BLaER1 treated with 17β-estradiol and CSF1 and Interleukin-3, amounts not matched to agents 10 nM and 100 nM (cell line): Measurements from ENCODE around the gene PTS.

Experiments
- H3K27ac ChIP-seq, 11 experiments: shearing (Covaris generic); formaldehyde crosslinking; 2 replicates each; pipeline ENCODE4 v1.8.1; 2022
- H3K27me3 ChIP-seq, 11 experiments: shearing (Covaris generic); formaldehyde crosslinking; 2 replicates each; pipeline ENCODE4 v1.8.1; 2022
- H3K36me3 ChIP-seq, 11 experiments: shearing (Covaris generic); formaldehyde crosslinking; 2 replicates each; pipeline ENCODE4 v1.8.1; 2022
- H3K4me1 ChIP-seq, 10 experiments: shearing (Covaris generic); formaldehyde crosslinking; 2 replicates each; pipeline ENCODE4 v1.8.1; 2022
- H3K4me2 ChIP-seq, 11 experiments: shearing (Covaris generic); formaldehyde crosslinking; 2 replicates each; pipeline ENCODE4 v1.8.1; 2022
- H3K4me3 ChIP-seq, 10 experiments: shearing (Covaris generic); formaldehyde crosslinking; 2 replicates each; pipeline ENCODE4 v1.8.1; 2022
- H3K9ac ChIP-seq, 11 experiments: shearing (Covaris generic); formaldehyde crosslinking; 2 replicates each; pipeline ENCODE4 v1.8.1; 2022
- H3K9me3 ChIP-seq, 11 experiments: shearing (Covaris generic); formaldehyde crosslinking; replicated peaks in 1 of 11; 2 replicates each; pipeline ENCODE4 v1.8.1; 2022
- H4K20me1 ChIP-seq, 11 experiments: shearing (Covaris generic); formaldehyde crosslinking; 2 replicates each; pipeline ENCODE4 v1.8.1; 2022
- Cebpa-rat ChIP-seq, 11 experiments: shearing (Covaris generic); IDR thresholded peaks; 2 replicates each; pipeline ENCODE4 v1.8.1; 2022

PTS gene

GRCh38 chr11:112215621-112216020, 10.6 kb upstream of the PTS start:
- no peak overlapping the region for H3K27ac ChIP-seq
- peaks cover 0 to 9% (median 0%) of the 10 kb centered on the region in 10 experiments; a peak in 4 of 20 replicates for H3K4me1 ChIP-seq
- H3K36me3 ChIP-seq = no peaks in the 10 kb centered on the region
- H4K20me1 ChIP-seq = no peaks in the 10 kb centered on the region
- H3K9ac ChIP-seq = no peak overlapping the region
- no peaks in the 10 kb centered on the region for H3K9me3 ChIP-seq
- no peak for TF ChIP-seq Cebpa-rat (IDR thresholded peaks at IDR 0.05)
- no peak overlapping the region for H3K4me2 ChIP-seq
- no peak overlapping the region for H3K4me3 ChIP-seq
- no peaks in the 10 kb centered on the region for H3K27me3 ChIP-seq

GRCh38 chr11:112216561-112217105, 9.6 kb upstream of the PTS start:
- Histone ChIP-seq H3K4me3 (no peak overlapping the region), H3K4me2 (no peak overlapping the region), H3K9me3 (no peaks in the 10 kb centered on the region), H3K27me3 (no peaks in the 10 kb centered on the region), H3K36me3 (no peaks in the 10 kb centered on the region), H4K20me1 (no peaks in the 10 kb centered on the region), H3K27ac (no peak overlapping the region), H3K9ac (no peak overlapping the region), H3K4me1 (peaks cover 0 to 5% (median 0%) of the 10 kb centered on the region in 10 experiments; a peak in 4 of 20 replicates)
- no peak for TF ChIP-seq Cebpa-rat (IDR thresholded peaks at IDR 0.05)

GRCh38 chr11:112219476-112220232, 6.6 kb upstream of the PTS start:
- TF ChIP-seq Cebpa-rat (IDR thresholded peaks at IDR 0.05) = no peak
- H3K36me3 ChIP-seq = no peaks in the 10 kb centered on the region
- no peaks in the 10 kb centered on the region for H4K20me1 ChIP-seq
- H3K9ac ChIP-seq = no peak overlapping the region
- H3K27ac ChIP-seq = no peak overlapping the region
- no peak overlapping the region for H3K4me2 ChIP-seq
- H3K9me3 ChIP-seq = no peaks in the 10 kb centered on the region
- H3K27me3 ChIP-seq = no peaks in the 10 kb centered on the region
- H3K4me3 ChIP-seq = no peak overlapping the region
- peaks cover 0 to 4% (median 0%) of the 10 kb centered on the region in 10 experiments; a peak in 3 of 20 replicates for H3K4me1 ChIP-seq

- Histone ChIP-seq H3K9ac (no peak overlapping the region), H3K36me3 (no peaks in the 10 kb centered on the region), H3K9me3 (no peaks in the 10 kb centered on the region), H4K20me1 (no peaks in the 10 kb centered on the region), H3K4me1 (peaks cover 0 to 7% (median 0%) of the 10 kb centered on the region in 10 experiments; a peak in 5 of 20 replicates), H3K27ac (no peak overlapping the region), H3K4me3 (no peak overlapping the region), H3K27me3 (no peaks in the 10 kb centered on the region), H3K4me2 (no peak overlapping the region)
- TF ChIP-seq Cebpa-rat (IDR thresholded peaks at IDR 0.05) = no peak
Observed at GRCh38 chr11:112221274-112221835, 4.9 kb upstream of the PTS start.

- Histone ChIP-seq H3K27me3 (no peaks in the 10 kb centered on the region), H3K36me3 (no peaks in the 10 kb centered on the region), H3K4me2 (no peak overlapping the region), H3K4me3 (no peak overlapping the region), H3K4me1 (peaks cover 2 to 10% (median 4%) of the 10 kb centered on the region in 10 experiments), H4K20me1 (peaks cover 0 to 4% (median 0%) of the 10 kb centered on the region in 11 experiments; a peak in 4 of 22 replicates), H3K9ac (peak overlapping the region in 2 of 11 experiments; percentile 14 to 37; a peak in 1 of 22 replicates), H3K27ac (no peak overlapping the region), H3K9me3 (no peaks in the 10 kb centered on the region)
- no peak for TF ChIP-seq Cebpa-rat (IDR thresholded peaks at IDR 0.05)
Observed at GRCh38 chr11:112222303-112222702, 3.9 kb upstream of the PTS start.

GRCh38 chr11:112223121-112223520, 3.1 kb upstream of the PTS start:
- H4K20me1 ChIP-seq = peaks cover 0 to 10% (median 0%) of the 10 kb centered on the region in 11 experiments; a peak in 5 of 22 replicates
- no peaks in the 10 kb centered on the region for H3K27me3 ChIP-seq
- no peak for TF ChIP-seq Cebpa-rat (IDR thresholded peaks at IDR 0.05)
- no peaks in the 10 kb centered on the region for H3K9me3 ChIP-seq
- no peak overlapping the region for H3K4me2 ChIP-seq
- no peak overlapping the region for H3K4me3 ChIP-seq
- peaks cover 0 to 5% (median 0%) of the 10 kb centered on the region in 11 experiments; a peak in 6 of 22 replicates for H3K36me3 ChIP-seq
- 0 out of 22 replicates have a peak overlapping the region, but pooled peaks of 1 of the 11 experiments have one; percentile 45 for H3K9ac ChIP-seq
- H3K4me1 ChIP-seq = peaks cover 10 to 18% (median 13%) of the 10 kb centered on the region in 10 experiments
- no peak overlapping the region for H3K27ac ChIP-seq

- no peak for TF ChIP-seq Cebpa-rat (IDR thresholded peaks at IDR 0.05)
- Histone ChIP-seq H3K4me3 (no peak overlapping the region), H3K4me1 (peaks cover 14 to 18% (median 16%) of the 10 kb centered on the region in 10 experiments), H3K27me3 (no peaks in the 10 kb centered on the region), H3K27ac (no peak overlapping the region), H4K20me1 (peaks cover 0 to 15% (median 0%) of the 10 kb centered on the region in 11 experiments; a peak in 5 of 22 replicates), H3K36me3 (peaks cover 6 to 13% (median 7%) of the 10 kb centered on the region in 11 experiments; a peak in 20 of 22 replicates), H3K9me3 (no peaks in the 10 kb centered on the region), H3K9ac (no peak overlapping the region), H3K4me2 (no peak overlapping the region)
Observed at GRCh38 chr11:112223754-112224532, 2.3 kb upstream of the PTS start.

- TF ChIP-seq Cebpa-rat (IDR thresholded peaks at IDR 0.05) = no peak
- Histone ChIP-seq H3K27me3 (no peaks in the 10 kb centered on the region), H3K36me3 (peaks cover 22 to 30% (median 25%) of the 10 kb centered on the region in 11 experiments), H3K4me2 (peak overlapping the region; percentile 84 to 97 (median 91)), H3K27ac (peak overlapping the region; percentile 82 to 92 (median 90)), H3K4me3 (peak overlapping the region; percentile 67 to 89 (median 82)), H4K20me1 (peaks cover 0 to 30% (median 0%) of the 10 kb centered on the region in 11 experiments; a peak in 5 of 22 replicates), H3K4me1 (peaks cover 14 to 17% (median 15%) of the 10 kb centered on the region in 10 experiments), H3K9ac (peak overlapping the region; percentile 86 to 91 (median 88)), H3K9me3 (no peaks in the 10 kb centered on the region)
Observed at GRCh38 chr11:112225753-112226061, 521 bp upstream of the PTS start.
